T47D (cell line): ENCODE data around the gene MCFD2.

ENCODE experiments used
- DNase-seq, 2 experiments: peaks; one replicate each; pipeline versions ENCODE4 v3.0.0 to v3.0.0-alpha.2; 2011 to 2012; ENCODE audit warnings: low read depth in 1 of 2, low spot score in 1 of 2
- JUND ChIP-seq: IDR thresholded peaks from 2 replicates; pipeline ENCODE4 v1.6.1; 2012; ENCODE audit warnings: low read depth
- in situ Hi-C: cut with HindIII; loops from 2 replicates; pipeline ENCODE4 v1.10.0; 2016; ENCODE audit warnings: low sequenced_read_pairs, low pct_unique_long_range_greater_than_20kb

Gene MCFD2

DNA sequence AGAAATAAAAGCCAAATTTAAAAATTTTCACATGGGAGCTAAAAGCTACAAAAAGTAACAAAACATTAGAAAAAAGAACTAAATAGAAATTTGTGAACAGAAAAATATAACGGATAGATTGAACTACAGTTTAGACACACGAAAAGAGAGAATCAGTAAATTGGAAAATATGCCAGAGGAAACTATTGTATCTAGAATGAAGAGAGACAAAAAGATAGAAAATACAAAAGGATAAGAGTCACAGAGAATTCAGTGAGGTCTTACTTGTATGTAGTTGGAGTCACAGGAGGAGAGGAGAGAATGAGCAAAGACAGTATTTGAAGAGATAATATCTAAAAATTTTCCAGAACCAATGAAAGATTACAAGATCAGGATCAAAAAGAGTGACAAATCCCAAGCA is 11.3 kb upstream of the MCFD2 start:
- TF ChIP-seq JUND = no peak
- no peak for DNase-seq
- in situ Hi-C loops = no loop called here

DNA sequence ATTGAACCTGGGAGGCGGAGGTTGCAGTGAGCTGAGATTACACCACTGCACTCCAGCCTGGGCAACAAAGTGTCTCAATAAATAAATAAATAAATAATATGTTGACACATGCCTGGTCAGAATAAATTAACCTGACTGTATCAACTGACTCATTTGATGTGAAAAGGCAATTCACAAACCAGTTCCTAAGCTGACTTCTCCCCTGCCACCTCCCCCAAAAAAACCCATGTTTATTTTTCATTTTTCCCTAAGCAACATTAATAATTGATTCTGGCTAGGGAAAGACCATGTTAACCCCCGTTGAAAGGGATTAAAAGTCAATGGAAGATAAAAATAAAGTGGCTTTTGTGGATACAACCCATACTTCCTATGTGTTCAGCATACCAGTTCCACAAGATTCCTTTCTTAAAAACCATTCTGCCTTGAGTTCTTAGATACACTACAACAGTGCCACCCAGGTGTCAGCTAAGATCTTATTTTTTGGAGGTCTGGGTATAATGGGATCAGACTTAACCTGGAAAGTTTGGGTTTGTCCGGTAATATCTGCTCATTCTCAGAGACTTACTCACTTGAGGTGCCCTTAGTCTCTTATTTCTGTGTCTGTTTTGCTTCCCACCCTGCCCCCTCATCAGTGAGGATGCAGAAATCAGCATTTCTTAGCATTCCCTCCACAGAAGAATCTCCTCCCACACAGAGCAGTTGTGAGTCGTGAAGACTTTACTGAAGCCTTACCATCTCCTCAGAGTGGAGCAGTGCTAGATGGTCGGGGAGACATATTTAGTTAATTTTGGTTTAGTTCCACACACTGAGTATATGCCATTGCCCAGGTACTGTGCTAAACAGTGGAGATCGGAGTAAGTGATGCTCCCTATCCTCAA is 10.1 kb upstream of the MCFD2 start:
- DNase-seq = peak in 1 of 2 experiments; percentile 58
- TF ChIP-seq JUND = no peak
- in situ Hi-C loops = no loop called here

DNA sequence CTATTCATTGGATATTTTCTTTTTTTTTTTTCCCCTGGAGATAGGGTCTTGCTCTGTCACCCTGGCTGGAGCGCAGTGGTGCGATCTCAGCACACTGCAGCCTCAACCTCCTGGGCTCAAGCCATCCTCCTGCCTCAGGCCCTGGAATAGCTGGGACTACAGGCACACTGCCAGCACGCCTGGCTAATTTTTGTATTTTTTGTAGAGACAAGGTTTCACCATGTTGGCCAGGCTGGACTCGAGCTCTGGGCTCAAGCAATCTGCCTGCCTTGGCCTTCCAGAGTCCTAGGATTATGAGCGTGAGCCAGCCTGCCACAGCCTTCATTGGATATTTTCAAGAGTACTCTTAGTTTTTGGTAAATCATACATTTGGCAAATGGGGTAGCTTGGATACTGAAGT is 9.0 kb upstream of the MCFD2 start:
- TF ChIP-seq JUND = no peak
- no peak for DNase-seq
- in situ Hi-C loops = no loop called here

DNA sequence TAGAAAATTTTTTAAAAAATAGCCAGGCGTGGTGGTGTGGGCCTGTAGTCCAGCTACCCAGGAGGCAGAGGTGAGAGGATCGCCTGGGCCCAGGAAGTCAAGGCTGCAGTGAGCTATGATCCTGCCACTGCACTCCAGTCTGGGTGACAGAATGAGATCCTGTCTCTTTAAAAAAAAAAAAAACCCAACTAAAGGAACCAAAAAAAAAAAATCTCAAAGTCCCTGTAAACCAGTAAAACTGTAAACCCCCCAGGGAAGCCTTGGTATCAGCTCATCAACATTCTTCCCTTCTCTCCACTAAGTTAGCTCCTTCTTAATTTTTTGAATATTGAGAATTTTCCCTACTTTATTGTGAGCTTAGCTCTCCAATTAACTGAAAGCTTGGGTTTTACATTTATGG is 8.4 kb upstream of the MCFD2 start:
- in situ Hi-C loops = no loop called here
- no peak for DNase-seq
- TF ChIP-seq JUND = no peak

DNA sequence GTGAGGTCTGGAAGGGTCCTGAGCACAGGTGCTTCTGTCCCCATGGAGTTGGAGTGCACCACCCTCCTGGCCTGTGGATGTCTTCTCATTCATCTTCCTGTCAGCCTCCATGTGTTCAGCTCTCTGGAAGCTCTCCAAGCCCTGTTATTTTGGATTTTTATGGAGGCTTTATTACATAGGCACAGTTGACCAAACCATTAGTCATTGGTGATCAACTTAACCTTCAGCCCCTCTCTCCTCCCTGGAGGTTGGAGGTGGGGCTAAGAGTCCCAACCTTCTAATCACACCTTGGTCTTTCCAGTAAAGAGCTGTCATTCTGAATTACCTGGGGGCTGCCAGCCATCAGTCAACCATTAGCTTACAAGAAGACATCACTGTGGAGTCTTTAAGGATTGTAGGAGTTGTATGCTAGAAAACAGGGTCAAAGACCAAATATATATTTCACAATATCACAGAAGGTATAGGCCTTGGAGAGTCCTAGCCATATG is 7.5 kb upstream of the MCFD2 start:
- no peak for DNase-seq

DNA sequence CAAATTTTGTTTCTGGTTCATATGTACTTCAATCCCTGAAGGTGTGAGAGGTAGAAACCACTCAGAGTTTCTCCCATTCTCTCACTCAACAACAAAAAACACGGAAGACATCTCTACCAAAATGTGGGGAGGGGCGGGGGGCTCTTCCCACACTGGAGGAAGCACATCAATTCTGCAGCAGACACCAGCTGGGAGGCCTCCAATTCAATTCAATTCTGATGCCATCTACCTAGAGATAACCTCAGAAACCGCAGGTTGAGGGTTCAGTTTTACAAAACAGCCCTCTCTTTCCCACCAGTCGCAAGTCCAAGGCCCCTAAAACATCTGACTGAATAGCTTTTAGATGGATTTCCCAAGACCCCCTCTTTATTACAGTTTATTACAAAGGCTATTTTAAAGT is 7.0 kb upstream of the MCFD2 start:
- in situ Hi-C loops = no loop called here
- no peak for TF ChIP-seq JUND

More for the DNA sequence above, 7.5 kb upstream of the MCFD2 start:
- no peak for TF ChIP-seq JUND
- in situ Hi-C loops = no loop called here

DNA sequence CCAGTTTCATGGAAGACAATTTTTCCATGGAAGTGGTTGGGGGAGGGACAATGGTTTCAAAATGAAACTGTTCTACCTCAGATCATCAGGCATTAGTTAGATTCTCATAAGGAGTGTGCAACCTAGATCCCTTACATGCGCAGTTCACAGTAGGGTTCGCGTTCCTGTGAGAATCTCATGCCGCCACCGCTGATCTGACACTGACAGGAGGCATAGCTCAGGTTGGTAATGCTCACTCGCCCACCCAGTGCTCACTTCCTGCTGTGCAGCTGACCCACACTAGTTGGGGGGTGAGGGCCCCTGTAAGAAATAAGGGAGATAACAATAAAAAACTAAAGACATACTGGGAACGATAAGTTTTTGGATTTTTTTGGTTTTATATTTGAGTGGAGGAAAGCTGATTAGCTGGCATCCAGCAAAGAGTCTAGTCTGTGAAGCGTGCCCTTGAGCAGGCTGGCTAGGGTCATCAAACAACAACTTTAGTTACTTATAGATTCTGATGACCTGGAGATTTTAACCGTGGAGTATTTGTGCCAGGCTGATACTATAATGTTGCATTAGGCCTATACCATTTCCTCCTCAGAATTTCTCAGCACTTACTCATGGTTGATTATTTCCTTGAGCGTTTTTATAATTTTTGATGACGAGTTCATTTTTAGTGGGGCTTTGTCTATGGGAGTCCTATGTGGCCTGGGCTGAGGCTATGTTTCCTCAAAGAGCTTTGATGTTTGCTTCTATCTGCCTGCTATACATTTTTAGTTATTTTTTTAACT is 6.3 kb upstream of the MCFD2 start:
- DNase-seq = no peak
- in situ Hi-C loops = no loop called here
- no peak for TF ChIP-seq JUND

More for the DNA sequence above, 7.0 kb upstream of the MCFD2 start:
- no peak for DNase-seq

DNA sequence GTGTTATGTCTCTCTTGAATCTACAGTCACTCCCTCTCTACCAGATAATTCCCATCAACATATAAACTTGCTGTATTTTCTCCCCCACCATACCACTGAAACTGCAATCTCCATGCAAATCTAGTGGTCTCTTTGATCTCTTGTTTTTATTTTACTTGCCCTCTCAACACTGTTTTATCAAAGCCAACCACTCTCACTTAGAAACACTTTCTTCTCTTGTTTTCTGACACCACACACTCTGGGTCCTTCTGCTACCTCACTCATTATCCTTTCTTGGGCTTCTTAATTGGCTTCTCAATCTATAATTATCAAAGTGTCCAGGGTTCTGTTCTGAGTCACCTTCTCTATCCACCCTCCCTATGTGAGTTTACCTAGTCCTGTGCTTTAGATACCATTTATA is 2.0 kb upstream of the MCFD2 start:
- no peak for TF ChIP-seq JUND
- in situ Hi-C loops = no loop called here
- no peak for DNase-seq

DNA sequence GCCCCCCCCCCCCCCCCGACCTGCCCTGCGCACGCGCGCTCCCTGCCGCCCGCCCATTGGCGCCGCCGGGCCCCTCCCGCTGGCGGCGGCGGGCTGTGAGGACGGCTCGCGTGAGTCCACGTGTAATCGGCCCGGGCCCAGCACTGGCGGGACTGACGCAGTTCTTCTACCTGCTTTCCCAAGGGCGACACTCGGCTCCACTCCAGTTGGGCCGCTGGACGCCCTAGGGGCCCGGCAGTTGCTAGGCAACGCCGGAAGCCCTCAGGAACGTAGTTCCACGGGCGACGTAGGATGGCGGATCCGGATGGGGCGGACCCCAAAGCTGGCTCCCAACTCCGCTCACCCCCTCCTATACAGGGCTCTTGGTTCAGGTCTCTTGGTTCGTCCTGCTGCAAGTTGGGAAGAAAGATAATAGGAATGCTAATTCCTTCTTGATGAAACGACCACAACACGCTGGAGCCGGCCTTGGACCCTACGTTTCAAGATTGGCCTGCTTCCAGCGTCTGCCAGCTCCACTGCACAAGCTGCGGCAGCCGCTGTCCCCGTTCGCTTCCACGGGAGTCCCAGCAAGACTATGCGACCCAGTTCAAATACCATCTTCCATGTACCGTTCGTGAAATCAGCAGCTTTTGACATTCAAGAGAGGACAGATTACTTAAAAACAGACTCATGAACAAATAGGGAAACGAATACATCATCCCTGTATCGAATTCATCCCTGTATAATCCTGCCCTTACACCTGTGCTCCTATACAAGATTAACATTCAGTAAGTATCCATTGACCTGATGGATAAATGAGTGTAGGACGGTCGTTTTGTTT is 415 bp upstream of the MCFD2 start:
- no peak for TF ChIP-seq JUND
- peak; percentile 73 to 91 for DNase-seq
- in situ Hi-C loops = no loop called here

DNA sequence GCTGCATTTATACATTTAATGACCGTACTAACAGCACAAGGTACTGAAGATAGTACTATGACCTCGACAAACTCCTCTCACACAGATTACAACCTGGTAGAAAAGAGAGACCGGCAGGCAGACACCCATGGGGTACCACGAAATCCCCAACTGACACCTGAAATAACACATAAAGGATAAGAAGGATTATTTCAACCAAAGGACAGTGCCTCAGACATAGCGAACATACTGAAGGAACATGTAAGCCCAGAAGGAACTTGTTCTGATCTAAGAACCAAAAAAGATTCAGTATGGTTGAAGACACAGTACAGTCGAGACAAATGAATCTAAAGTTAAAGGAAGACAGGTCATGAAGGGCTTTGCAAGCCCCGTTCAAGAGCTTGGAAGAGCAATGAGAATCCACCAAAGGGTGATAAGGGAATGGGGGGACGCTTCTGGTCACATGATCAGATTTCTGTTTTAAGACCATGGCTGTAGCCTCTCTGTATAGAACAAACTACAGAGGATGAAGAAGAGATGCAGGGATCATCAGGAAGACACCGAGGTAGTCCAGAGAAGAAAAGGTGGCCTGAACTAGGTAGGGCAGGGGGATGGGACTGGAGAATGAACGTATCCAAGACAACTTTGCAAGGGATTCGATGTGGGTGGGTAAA is 902 bp downstream of the MCFD2 start:
- no peak for TF ChIP-seq JUND
- DNase-seq = no peak
- in situ Hi-C loops = no loop called here

DNA sequence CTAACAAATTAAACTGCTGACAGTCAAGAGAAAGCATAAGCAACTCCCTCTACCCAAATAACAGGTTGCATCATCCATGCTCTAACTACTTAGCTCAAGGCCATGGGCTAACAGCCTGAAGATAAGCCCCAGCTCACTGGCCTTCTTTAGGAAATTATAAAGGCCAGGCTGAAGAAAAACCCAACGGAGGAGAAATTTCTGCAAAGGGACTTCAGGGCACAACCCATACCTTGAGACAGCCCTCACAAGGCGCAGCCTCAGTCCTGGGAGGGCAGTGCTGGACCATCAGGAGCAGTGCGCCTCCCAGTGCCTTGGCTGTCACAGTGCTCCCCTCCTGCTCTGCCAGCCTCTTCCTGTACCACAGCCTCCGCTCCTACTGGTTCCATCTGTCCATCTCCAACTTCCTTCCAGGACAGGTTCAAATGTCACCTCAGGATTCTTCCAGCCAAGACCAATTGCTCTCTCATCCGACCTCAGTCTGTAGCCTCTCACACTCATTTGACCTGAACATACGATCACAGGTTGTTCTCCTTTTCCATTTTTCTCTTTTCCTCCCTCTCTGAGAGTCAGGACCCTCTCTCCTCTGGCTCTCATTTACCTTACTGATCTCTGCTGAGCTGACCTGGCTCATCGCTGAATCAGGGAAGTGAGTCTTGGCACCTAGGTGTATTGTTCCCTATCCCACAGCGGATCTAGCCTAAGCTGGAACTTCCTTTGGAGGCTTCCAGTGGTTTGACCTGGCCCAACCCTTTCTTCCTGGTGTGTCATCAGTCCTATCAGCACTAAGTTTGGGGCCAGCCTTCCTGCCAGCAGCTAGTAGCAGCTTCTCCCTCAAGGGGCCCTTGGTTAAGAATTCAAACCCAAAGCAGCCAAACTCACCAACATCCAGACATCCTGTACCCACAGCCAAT is 1.9 kb downstream of the MCFD2 start:
- no peak for TF ChIP-seq JUND
- in situ Hi-C loops = no loop called here
- no peak for DNase-seq
